ENCODE measurements around the gene CRADD. TPM values are rescaled to one million over a fixed set of nuclear protein-coding genes. Genes with fewer than 3 reads are reported as not detected.

CRADD gene
- total and polyA plus RNA-seq, 10 of the 15 experiments (the other 5 are each of a cell fraction or from before 2014, with no cell fraction given), result 7.6 to 15.5 (median 11.7) TPM

DNA sequence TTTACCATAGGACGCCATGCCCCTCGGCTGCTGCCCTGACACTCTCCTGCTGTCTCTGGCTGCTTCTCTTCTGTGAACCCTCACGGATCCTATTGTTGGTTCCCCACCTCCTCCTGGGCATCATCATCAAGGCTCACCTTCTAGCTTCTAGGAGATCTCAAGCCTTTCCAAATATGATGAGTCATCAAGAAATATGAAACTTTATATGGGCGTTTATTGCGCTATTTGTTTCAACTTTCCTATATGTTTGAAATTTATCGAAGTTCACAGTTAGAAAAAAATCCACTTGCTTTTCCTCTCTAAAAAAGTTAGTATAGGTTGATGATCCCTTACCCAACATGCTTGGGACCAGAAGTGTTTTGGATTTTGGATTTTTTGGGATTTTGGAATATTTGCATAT lies 2.8 kb upstream of the CRADD start:
- RAD21 ChIA-PET (ENCODE audit: unreplicated experiment), result no interaction called here
- DNase-seq (ENCODE audit: low read depth, low spot score) (no peak), ATAC-seq (no peak), FAIRE-seq (no peak)
- in situ Hi-C loops (cut with MboI) (no loop called here), intact Hi-C loops (cut with micrococcal nuclease; ENCODE audit: unreplicated experiment) (loop anchor here (10.0 kb wide), 1 partner anchor 1330 kb away; the partner anchor contains the start of gene NDUFA12)
- H3K9ac ChIP-seq (ENCODE audit: control insufficient read depth, insufficient read depth, low read length), result no peak overlapping the region
- CTCF ChIA-PET, result no interaction called here
- BruUV-seq (replicated peaks), result no TSS peak
- no peak overlapping the region for H3K4me3 ChIP-seq
- SMC1A ChIA-PET (ENCODE audit: uncharacterized antibody, unreplicated experiment), result interaction anchor here (0.6 kb wide), 1 partner anchor 430 kb away, joined by 3 read pairs; no protein-coding TSS in a partner anchor
- no peak overlapping the region for H3K27ac ChIP-seq (ENCODE audit: control insufficient read depth, insufficient read depth)
- H3K27me3 ChIP-seq (replicated peaks in 1 of 2; ENCODE audit: control insufficient read depth in 2 of 2, insufficient read depth in 2 of 2, low read length in 1 of 2), result no peaks in the 10 kb centered on the region
- peaks cover 0 to 2% of the 10 kb centered on the region in 2 experiments; a peak in 2 of 4 replicates for H3K36me3 ChIP-seq (ENCODE audit: control insufficient read depth in 2 of 2, insufficient read depth in 2 of 2, low read length in 1 of 2)
- H3K4me1 ChIP-seq (ENCODE audit: control insufficient read depth, insufficient read depth, low read length), result peaks cover 5% of the 10 kb centered on the region
- POLR2A ChIA-PET, result no interaction called here
- no peaks in the 10 kb centered on the region; the same call in 1 of the 2 replicates for H3K79me2 ChIP-seq (ENCODE audit: control insufficient read depth, insufficient read depth, low read length)
- H2AFZ ChIP-seq (ENCODE audit: control insufficient read depth, low read depth, low read length), result no peak overlapping the region
- H3K9me3 ChIP-seq (replicated peaks; ENCODE audit: control insufficient read depth, insufficient read depth, low read length), result peaks cover 5% of the 10 kb centered on the region; the same call in 2 of the 3 replicates
- 88% methylated on average over 6 of the region's 6 CpGs for WGBS (ENCODE audit: insufficient coverage, insufficient replicate concordance, low lambda C conversion rate, missing lambda C conversion rate)
- H3K4me2 ChIP-seq (ENCODE audit: control insufficient read depth, insufficient read depth), result no peak overlapping the region
- no peaks in the 10 kb centered on the region for H4K20me1 ChIP-seq (ENCODE audit: control insufficient read depth, insufficient read depth)
- TF ChIP-seq SMAD5 (IDR thresholded peaks at IDR 0.05; ENCODE audit: low read depth) (no peak), GABPA (IDR thresholded peaks at IDR 0.05; ENCODE audit: low read depth) (no peak), STAT1 (conservative IDR thresholded peaks at IDR 0.05) (no peak), HCFC1 (IDR thresholded peaks at IDR 0.05; ENCODE audit: low read length) (no peak), SMC3 (IDR thresholded peaks at IDR 0.05; ENCODE audit: borderline replicate concordance, low read length) (no peak), BHLHE40 (IDR thresholded peaks at IDR 0.05; ENCODE audit: borderline replicate concordance in 1 of 2, low read depth in 2 of 2, low read length in 1 of 2) (no peak), TCF7 (IDR thresholded peaks at IDR 0.05; ENCODE audit: borderline replicate concordance) (no peak), GATAD2B (conservative IDR thresholded peaks at IDR 0.05; ENCODE audit: low read depth) (no peak), EZH2 (IDR thresholded peaks at IDR 0.05; ENCODE audit: borderline replicate concordance, control insufficient read depth, low read depth, low read length) (no peak)
- TF ChIP-seq, protein P1, sequence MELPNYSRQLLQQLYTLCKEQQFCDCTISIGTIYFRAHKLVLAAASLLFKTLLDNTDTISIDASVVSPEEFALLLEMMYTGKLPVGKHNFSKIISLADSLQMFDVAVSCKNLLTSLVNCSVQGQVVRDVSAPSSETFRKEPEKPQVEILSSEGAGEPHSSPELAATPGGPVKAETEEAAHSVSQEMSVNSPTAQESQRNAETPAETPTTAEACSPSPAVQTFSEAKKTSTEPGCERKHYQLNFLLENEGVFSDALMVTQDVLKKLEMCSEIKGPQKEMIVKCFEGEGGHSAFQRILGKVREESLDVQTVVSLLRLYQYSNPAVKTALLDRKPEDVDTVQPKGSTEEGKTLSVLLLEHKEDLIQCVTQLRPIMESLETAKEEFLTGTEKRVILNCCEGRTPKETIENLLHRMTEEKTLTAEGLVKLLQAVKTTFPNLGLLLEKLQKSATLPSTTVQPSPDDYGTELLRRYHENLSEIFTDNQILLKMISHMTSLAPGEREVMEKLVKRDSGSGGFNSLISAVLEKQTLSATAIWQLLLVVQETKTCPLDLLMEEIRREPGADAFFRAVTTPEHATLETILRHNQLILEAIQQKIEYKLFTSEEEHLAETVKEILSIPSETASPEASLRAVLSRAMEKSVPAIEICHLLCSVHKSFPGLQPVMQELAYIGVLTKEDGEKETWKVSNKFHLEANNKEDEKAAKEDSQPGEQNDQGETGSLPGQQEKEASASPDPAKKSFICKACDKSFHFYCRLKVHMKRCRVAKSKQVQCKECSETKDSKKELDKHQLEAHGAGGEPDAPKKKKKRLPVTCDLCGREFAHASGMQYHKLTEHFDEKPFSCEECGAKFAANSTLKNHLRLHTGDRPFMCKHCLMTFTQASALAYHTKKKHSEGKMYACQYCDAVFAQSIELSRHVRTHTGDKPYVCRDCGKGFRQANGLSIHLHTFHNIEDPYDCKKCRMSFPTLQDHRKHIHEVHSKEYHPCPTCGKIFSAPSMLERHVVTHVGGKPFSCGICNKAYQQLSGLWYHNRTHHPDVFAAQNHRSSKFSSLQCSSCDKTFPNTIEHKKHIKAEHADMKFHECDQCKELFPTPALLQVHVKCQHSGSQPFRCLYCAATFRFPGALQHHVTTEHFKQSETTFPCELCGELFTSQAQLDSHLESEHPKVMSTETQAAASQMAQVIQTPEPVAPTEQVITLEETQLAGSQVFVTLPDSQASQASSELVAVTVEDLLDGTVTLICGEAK (IDR thresholded peaks at IDR 0.05; ENCODE audit: borderline replicate concordance), result no peak
- TF ChIP-seq, protein P2, sequence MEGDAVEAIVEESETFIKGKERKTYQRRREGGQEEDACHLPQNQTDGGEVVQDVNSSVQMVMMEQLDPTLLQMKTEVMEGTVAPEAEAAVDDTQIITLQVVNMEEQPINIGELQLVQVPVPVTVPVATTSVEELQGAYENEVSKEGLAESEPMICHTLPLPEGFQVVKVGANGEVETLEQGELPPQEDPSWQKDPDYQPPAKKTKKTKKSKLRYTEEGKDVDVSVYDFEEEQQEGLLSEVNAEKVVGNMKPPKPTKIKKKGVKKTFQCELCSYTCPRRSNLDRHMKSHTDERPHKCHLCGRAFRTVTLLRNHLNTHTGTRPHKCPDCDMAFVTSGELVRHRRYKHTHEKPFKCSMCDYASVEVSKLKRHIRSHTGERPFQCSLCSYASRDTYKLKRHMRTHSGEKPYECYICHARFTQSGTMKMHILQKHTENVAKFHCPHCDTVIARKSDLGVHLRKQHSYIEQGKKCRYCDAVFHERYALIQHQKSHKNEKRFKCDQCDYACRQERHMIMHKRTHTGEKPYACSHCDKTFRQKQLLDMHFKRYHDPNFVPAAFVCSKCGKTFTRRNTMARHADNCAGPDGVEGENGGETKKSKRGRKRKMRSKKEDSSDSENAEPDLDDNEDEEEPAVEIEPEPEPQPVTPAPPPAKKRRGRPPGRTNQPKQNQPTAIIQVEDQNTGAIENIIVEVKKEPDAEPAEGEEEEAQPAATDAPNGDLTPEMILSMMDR (IDR thresholded peaks at IDR 0.05 in 2 of 3, conservative IDR thresholded peaks at IDR 0.05 in 1 of 3; ENCODE audit: control insufficient read depth in 2 of 3, extremely low read depth in 1 of 3, insufficient read depth in 1 of 3, low read depth in 3 of 3, low read length in 3 of 3), result no peak
- TF ChIP-seq, protein P3, sequence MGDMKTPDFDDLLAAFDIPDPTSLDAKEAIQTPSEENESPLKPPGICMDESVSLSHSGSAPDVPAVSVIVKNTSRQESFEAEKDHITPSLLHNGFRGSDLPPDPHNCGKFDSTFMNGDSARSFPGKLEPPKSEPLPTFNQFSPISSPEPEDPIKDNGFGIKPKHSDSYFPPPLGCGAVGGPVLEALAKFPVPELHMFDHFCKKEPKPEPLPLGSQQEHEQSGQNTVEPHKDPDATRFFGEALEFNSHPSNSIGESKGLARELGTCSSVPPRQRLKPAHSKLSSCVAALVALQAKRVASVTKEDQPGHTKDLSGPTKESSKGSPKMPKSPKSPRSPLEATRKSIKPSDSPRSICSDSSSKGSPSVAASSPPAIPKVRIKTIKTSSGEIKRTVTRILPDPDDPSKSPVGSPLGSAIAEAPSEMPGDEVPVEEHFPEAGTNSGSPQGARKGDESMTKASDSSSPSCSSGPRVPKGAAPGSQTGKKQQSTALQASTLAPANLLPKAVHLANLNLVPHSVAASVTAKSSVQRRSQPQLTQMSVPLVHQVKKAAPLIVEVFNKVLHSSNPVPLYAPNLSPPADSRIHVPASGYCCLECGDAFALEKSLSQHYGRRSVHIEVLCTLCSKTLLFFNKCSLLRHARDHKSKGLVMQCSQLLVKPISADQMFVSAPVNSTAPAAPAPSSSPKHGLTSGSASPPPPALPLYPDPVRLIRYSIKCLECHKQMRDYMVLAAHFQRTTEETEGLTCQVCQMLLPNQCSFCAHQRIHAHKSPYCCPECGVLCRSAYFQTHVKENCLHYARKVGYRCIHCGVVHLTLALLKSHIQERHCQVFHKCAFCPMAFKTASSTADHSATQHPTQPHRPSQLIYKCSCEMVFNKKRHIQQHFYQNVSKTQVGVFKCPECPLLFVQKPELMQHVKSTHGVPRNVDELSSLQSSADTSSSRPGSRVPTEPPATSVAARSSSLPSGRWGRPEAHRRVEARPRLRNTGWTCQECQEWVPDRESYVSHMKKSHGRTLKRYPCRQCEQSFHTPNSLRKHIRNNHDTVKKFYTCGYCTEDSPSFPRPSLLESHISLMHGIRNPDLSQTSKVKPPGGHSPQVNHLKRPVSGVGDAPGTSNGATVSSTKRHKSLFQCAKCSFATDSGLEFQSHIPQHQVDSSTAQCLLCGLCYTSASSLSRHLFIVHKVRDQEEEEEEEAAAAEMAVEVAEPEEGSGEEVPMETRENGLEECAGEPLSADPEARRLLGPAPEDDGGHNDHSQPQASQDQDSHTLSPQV (IDR thresholded peaks at IDR 0.05), result no peak

All from GM12878 (cell line).